Omental fat pad (tissue), 4 donors: ENCODE measurements around the gene CEP72. TPM values are rescaled to one million over a fixed set of nuclear protein-coding genes. Genes with fewer than 3 reads are reported as not detected.

ENCODE experiments used
- ATAC-seq: fragments of 150-250 bp; one replicate; pipeline ENCODE4 v1.9.1; 2016; ENCODE audit warnings: mild to moderate bottlenecking, moderate library complexity; ENCODE audit not compliant: low FRiP score
- DNase-seq: peaks from one replicate; pipeline ENCODE4 v3.0.0-alpha.2; 2019; ENCODE audit warnings: low spot score
- CTCF ChIP-seq, 3 donors: fragments of 450-650 bp; IDR thresholded peaks; one replicate each; pipeline ENCODE4 v1.5.1; 2016 to 2017; ENCODE audit warnings: antibody characterized with exemption in 3 of 3, mild to moderate bottlenecking in 3 of 3, moderate library complexity in 2 of 3
- total RNA-seq, 4 donors: library from RNA; depleted of rRNA; stranded (reverse); fragments of >200 nt; gene quantifications; one replicate each; pipeline ENCODE4 v1.1.0, GENCODE V29; 2016

The CEP72 gene
- total RNA-seq, 4 donors from 2014 or later: 1.1 to 2.0 (median 1.7) TPM

- TF ChIP-seq CTCF (IDR thresholded peaks at IDR 0.05): no peak
- ATAC-seq: no peak
- DNase-seq: no peak
Observed at GRCh38 chr5:673161-673830, 61.2 kb downstream of the CEP72 start.

GRCh38 chr5:673831-674629, 61.9 kb downstream of the CEP72 start:
- DNase-seq: no peak
- no peak for ATAC-seq
- TF ChIP-seq CTCF (IDR thresholded peaks at IDR 0.05): no peak

DNA sequence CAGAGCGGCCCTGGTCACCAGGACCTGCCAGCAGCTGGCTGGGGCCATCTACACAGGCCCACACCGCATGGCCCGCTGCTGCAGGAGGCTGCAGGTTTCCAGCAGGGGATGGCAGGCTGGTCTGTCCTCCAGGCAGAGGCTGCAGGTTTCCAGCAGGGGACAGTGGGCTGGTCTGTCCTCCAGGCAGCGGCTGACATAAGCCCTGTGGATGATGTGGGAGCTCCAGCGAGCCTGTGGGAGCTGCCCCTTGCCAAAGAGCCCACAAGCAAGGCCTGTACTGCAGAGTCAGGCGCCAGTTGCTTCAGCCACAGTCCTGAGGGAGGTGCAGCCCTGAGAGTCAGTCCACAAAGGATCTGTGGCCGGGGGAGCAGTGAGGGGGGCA, 62.5 kb downstream of the CEP72 start:
- no peak for ATAC-seq
- DNase-seq: no peak
- no peak for TF ChIP-seq CTCF (IDR thresholded peaks at IDR 0.05)

DNA sequence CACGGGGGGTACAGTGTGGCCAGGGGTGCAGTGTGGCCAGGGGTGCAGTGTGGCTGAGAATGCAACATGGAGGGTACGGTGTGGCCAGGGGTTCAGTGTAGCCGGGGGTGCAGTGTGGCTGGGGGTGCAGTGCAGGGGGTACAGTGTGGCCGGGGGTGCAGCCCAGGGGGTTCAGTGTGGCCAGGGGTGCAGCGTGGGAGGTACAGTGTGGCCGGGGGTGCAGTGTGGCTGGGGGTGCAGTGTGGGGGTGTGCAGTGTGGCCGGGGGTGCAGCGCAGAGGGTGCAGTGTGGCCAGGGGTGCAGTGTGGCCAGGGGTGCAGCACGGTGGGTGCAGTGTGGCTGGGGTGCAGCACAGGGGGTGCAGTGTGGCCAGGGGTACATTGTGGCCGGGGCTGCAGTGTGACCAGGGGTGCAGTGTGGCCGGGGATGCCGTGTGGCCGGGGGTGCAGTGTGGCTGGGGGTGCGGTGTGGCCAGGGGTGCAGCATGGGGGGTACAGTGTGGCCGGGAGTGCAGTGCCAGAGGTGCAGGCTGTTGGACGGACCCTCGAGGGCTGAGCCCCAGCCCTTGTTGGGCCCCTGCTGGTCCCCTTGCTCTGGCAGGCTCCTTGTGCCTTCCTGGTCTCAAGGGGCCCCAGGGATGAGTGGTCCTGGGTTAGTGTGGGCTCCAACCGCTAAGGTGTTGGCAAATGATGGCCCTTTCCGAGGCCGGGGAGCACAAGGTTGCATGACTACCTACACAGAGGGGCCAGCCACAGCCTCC, 63.2 kb downstream of the CEP72 start:
- DNase-seq (no peak), ATAC-seq (no peak)

DNA sequence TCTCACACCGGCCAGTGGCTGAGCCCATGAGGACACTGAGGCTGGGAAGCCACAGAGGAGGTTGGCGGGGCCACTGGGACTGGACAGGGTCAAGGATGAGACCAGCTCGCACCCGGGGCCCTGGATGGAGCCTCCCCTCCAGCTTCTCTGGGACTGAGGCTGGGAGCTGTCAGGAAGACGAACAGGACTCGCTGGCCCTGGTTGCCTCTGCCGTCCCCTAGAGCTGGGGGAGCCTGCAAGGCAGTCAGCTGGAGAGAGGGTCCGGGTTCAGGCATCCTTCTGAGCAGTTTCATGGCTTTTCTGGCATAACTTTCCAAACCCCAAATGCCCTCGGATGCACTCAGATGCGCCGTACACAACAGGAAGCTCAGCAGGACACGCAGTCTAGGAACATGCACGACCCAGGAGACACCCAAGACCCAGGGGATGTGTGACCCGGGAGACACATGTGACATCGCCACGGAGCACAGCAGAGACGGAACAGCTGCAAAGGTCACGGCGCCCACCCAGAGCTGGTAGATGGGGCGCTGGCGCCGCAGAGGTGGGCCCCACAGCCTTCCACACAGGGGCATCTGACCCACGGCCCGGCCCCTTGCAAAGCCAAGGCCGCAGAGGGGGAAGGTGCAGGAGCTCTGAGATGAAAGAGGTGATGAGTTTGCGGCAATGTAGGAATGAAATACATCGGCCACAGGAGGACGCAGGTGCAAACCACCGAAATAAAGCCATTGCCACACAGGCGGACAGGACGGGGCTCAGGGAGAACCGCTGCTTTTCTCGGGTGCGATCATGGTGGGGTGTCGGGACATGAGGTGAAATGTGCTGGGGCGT, 63.9 kb downstream of the CEP72 start:
- TF ChIP-seq CTCF (IDR thresholded peaks at IDR 0.05): no peak
- ATAC-seq (no peak), DNase-seq (peak; percentile 14)

More for the DNA sequence above, 63.2 kb downstream of the CEP72 start:
- no peak for TF ChIP-seq CTCF (IDR thresholded peaks at IDR 0.05)

DNA sequence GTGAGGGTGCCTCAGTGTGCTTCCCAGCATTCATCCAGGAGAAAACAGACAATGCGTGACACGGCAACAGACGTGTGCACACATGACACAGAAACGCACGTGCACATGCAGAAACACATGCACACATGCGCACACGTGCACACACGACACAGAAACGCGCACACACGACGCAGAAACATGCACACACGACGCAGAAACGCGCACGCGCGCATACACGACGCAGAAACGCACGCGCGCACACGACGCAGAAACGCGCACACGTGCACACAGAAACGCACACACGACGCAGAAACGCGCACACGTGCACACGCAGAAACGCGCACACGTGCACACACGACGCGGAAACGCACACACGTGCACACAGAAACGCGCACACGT, 64.5 kb downstream of the CEP72 start:
- DNase-seq: no peak
- no peak for ATAC-seq
- TF ChIP-seq CTCF (IDR thresholded peaks at IDR 0.05): no peak
